Coronary artery (tissue), 2 donors: ENCODE data around the gene GRM5.

Source experiments
- DNase-seq: peaks from one replicate; pipeline ENCODE4 v3.0.0-alpha.2; 2017; ENCODE audit warnings: low spot score
- H3K27ac ChIP-seq, 2 donors: fragments of 200-600 bp; sonication (generic); one replicate each; pipeline ENCODE4 v1.5.1; 2016 to 2019
- H3K4me3 ChIP-seq: fragments of 200-600 bp; sonication (generic); 2 replicates; pipeline ENCODE4 v1.5.1; 2016; ENCODE audit warnings: mild to moderate bottlenecking, moderate library complexity
- CTCF ChIP-seq: fragments of 200-600 bp; sonication (generic); IDR thresholded peaks from one replicate; pipeline ENCODE4 v1.5.1; 2019; ENCODE audit warnings: antibody characterized with exemption

The GRM5 gene

GRCh38 chr11:88701816-88702215 is 364.0 kb downstream of the GRM5 start:
- Histone ChIP-seq H3K4me3 (no peak overlapping the region), H3K27ac (no peak overlapping the region)
- no peak for TF ChIP-seq CTCF
- no peak for DNase-seq

GRCh38 chr11:88697139-88697538 is 368.6 kb downstream of the GRM5 start:
- Histone ChIP-seq H3K4me3 (no peak overlapping the region), H3K27ac (no peak overlapping the region)
- no peak for DNase-seq
- no peak for TF ChIP-seq CTCF

- no peak for TF ChIP-seq CTCF
- Histone ChIP-seq H3K27ac (no peak overlapping the region), H3K4me3 (no peak overlapping the region)
- no peak for DNase-seq
Observed at GRCh38 chr11:88695689-88696414, 369.9 kb downstream of the GRM5 start.

- H3K4me3 ChIP-seq: no peak overlapping the region
- DNase-seq: no peak
- no peak overlapping the region for H3K27ac ChIP-seq
- no peak for TF ChIP-seq CTCF
Observed at GRCh38 chr11:88692306-88693086, 373.3 kb downstream of the GRM5 start.

- no peak for DNase-seq
- no peak for TF ChIP-seq CTCF
- H3K4me3 ChIP-seq: no peak overlapping the region
- no peak overlapping the region for H3K27ac ChIP-seq
Observed at GRCh38 chr11:88689548-88690240, 376.1 kb downstream of the GRM5 start.

GRCh38 chr11:88683024-88683423 is 382.8 kb downstream of the GRM5 start:
- no peak overlapping the region for H3K27ac ChIP-seq
- no peak for TF ChIP-seq CTCF
- H3K4me3 ChIP-seq: no peak overlapping the region
- no peak for DNase-seq
